ENCODE data around the gene RNF26. TPM values are rescaled to one million over a fixed set of nuclear protein-coding genes. Genes with fewer than 3 reads are reported as not detected.

RNF26 gene
- total and polyA plus RNA-seq, 2 donors (not counting 3 experiments of a cell fraction or from before 2014, with no cell fraction given): 40.1 to 43.8 TPM

- ChIA-PET POLR2A (no interaction called here), CTCF (interaction anchor here (5.1 to 6.3 kb wide), 3 partner anchors 14 to 30 kb away, joined by 94 to 301 read pairs (median 134); partner anchors contain the start of gene MCAM)
- no peak overlapping the region for H3K4me3 ChIP-seq (replicated peaks in 1 of 3; ENCODE audit: insufficient read depth in 1 of 3, low read depth in 1 of 3, low read length in 3 of 3)
- no peaks in the 10 kb centered on the region for H4K20me1 ChIP-seq (replicated peaks; ENCODE audit: control insufficient read depth, extremely low read depth, insufficient read depth, low read length)
- FAIRE-seq (no peak), DNase-seq (ENCODE audit: low read depth, low spot score) (no peak)
- H3K4me2 ChIP-seq (ENCODE audit: insufficient read depth, low read length): no peak overlapping the region
- H2AFZ ChIP-seq (ENCODE audit: low read depth, low read length): no peak overlapping the region
- H3K36me3 ChIP-seq (ENCODE audit: control insufficient read depth in 2 of 2, extremely low read depth in 1 of 2, insufficient read depth in 2 of 2, low read length in 2 of 2): no peaks in the 10 kb centered on the region
- no peaks in the 10 kb centered on the region for H3K9me3 ChIP-seq (replicated peaks; ENCODE audit: control insufficient read depth, insufficient read depth, low read length)
- H3K79me2 ChIP-seq (ENCODE audit: control insufficient read depth, insufficient read depth, low read length): peaks cover 7% of the 10 kb centered on the region
- TF ChIP-seq, protein P1, sequence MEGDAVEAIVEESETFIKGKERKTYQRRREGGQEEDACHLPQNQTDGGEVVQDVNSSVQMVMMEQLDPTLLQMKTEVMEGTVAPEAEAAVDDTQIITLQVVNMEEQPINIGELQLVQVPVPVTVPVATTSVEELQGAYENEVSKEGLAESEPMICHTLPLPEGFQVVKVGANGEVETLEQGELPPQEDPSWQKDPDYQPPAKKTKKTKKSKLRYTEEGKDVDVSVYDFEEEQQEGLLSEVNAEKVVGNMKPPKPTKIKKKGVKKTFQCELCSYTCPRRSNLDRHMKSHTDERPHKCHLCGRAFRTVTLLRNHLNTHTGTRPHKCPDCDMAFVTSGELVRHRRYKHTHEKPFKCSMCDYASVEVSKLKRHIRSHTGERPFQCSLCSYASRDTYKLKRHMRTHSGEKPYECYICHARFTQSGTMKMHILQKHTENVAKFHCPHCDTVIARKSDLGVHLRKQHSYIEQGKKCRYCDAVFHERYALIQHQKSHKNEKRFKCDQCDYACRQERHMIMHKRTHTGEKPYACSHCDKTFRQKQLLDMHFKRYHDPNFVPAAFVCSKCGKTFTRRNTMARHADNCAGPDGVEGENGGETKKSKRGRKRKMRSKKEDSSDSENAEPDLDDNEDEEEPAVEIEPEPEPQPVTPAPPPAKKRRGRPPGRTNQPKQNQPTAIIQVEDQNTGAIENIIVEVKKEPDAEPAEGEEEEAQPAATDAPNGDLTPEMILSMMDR (IDR thresholded peaks at IDR 0.05; ENCODE audit: extremely low read depth in 1 of 2, insufficient read depth in 1 of 2, low read depth in 1 of 2, low read length in 2 of 2): no peak
- TF ChIP-seq POLR2AphosphoS5 (IDR thresholded peaks at IDR 0.05; ENCODE audit: insufficient read depth, low read depth, low read length): no peak
- TF ChIP-seq, protein P2, sequence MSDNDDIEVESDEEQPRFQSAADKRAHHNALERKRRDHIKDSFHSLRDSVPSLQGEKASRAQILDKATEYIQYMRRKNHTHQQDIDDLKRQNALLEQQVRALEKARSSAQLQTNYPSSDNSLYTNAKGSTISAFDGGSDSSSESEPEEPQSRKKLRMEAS (IDR thresholded peaks at IDR 0.05; ENCODE audit: insufficient read depth, insufficient read length): no peak
- TF ChIP-seq EZH2 (IDR thresholded peaks at IDR 0.05; ENCODE audit: borderline replicate concordance, low read depth, low read length, severe bottlenecking): no peak
- TF ChIP-seq POLR2A (IDR thresholded peaks at IDR 0.05; ENCODE audit: low read depth, low read length): no peak
- TF ChIP-seq JUN (IDR thresholded peaks at IDR 0.05; ENCODE audit: borderline replicate concordance, insufficient read depth, insufficient read length, low read depth): no peak
- TF ChIP-seq MYC (IDR thresholded peaks at IDR 0.05; ENCODE audit: low read depth, low read length): no peak
- TF ChIP-seq FOS (IDR thresholded peaks at IDR 0.05; ENCODE audit: borderline replicate concordance, insufficient read depth, low read length): no peak
- TF ChIP-seq GATA2 (IDR thresholded peaks at IDR 0.05; ENCODE audit: insufficient read depth, insufficient read length, low read depth, low read length): no peak
- intact Hi-C loops (cut with micrococcal nuclease) (no loop called here), dilution Hi-C loops (cut with MboI; ENCODE audit: extremely low pct_ligation_motif_present, low sequenced_read_pairs) (no loop called here)
- H3K9ac ChIP-seq (replicated peaks; ENCODE audit: extremely low read depth, insufficient read depth, low read length): no peak overlapping the region
- peaks cover 30% of the 10 kb centered on the region for H3K4me1 ChIP-seq (ENCODE audit: control insufficient read depth, extremely low read depth, insufficient read depth, low read length)
- no peaks in the 10 kb centered on the region for H3K9me1 ChIP-seq (replicated peaks; ENCODE audit: control insufficient read depth, extremely low read depth, insufficient read depth, low read length)
- peaks cover 0 to under 1% of the 10 kb centered on the region in 2 experiments for H3K27me3 ChIP-seq (ENCODE audit: control insufficient read depth in 2 of 2, insufficient read depth in 2 of 2, low read length in 2 of 2)
- no TSS peak for BruUV-seq (replicated peaks)
- no peak overlapping the region for H3K27ac ChIP-seq (ENCODE audit: insufficient read depth, low read depth, low read length)
Observed at GRCh38 chr11:119342023-119342300, 7.6 kb downstream of the RNF26 start.
